K562 (cell line): ENCODE data around the gene PNMT. TPM values are rescaled to one million over a fixed set of nuclear protein-coding genes. Genes with fewer than 3 reads are reported as not detected.

Experiments
- CBX1 ChIP-seq: sonication (generic); IDR thresholded peaks from 2 replicates; pipeline ENCODE4 v1.6.1; 2016; ENCODE audit warnings: antibody characterized with exemption, low read depth, mild to moderate bottlenecking
- CEBPZ ChIP-seq: fragments of 150-350 bp; IDR thresholded peaks from 2 replicates; pipeline ENCODE4 v1.6.1; 2014; ENCODE audit warnings: low read depth, mild to moderate bottlenecking, low read length, borderline replicate concordance
- DMBX1 ChIP-seq: fragments of 250-450 bp; sonication (Bioruptor Pico); IDR thresholded peaks from 2 replicates; pipeline ENCODE4 v1.8.0; 2022; ENCODE audit warnings: inconsistent platforms, mild to moderate bottlenecking, moderate library complexity, borderline replicate concordance
- HNRNPL ChIP-seq: fragments of 200-400 bp; formaldehyde crosslinking; IDR thresholded peaks from 2 replicates; pipeline ENCODE4 v1.6.1; 2017; ENCODE audit warnings: low read depth, mild to moderate bottlenecking, low read length
- NFATC3 ChIP-seq: fragments of 450-650 bp; IDR thresholded peaks from 2 replicates; pipeline ENCODE4 v1.6.1; 2017; ENCODE audit warnings: mild to moderate bottlenecking
- NFE2 ChIP-seq: IDR thresholded peaks from 2 replicates; pipeline ENCODE4 v1.6.1; 2014; ENCODE audit warnings: antibody characterized with exemption, low read depth
- TGIF2 ChIP-seq: sonication (generic); formaldehyde crosslinking; IDR thresholded peaks from 2 replicates; pipeline ENCODE4 v1.8.1; 2022; ENCODE audit warnings: mild to moderate bottlenecking, missing genetic modification reagents, moderate library complexity
- ZBTB11 ChIP-seq, 3 experiments: fragments of 200-800 bp in 1 of 3; fragments of 250-450 bp in 1 of 3; fragments of 450-650 bp in 1 of 3; sonication (Bioruptor Pico) in 1 of 3; sonication (Bioruptor generic) in 1 of 3; formaldehyde crosslinking in 1 of 3; IDR thresholded peaks; 2 replicates each; pipeline versions ENCODE4 v1.6.1 to v1.8.0; 2016 to 2022; ENCODE audit warnings: mild to moderate bottlenecking in 2 of 3, missing genetic modification characterization in 2 of 3, missing compliant biosample characterization in 1 of 3, moderate library complexity in 1 of 3
- polyA plus RNA-seq, 8 experiments: library from polyadenylated mRNA; depleted of rRNA in 4 of 8; stranded (reverse) in 5 of 8; unstranded in 3 of 8; fragments of >200 nt; fragmentation: Nextera tagmentation in 2 of 8; fragmentation: Illumina TruSeq in 1 of 8; extraction: Ambion mirVana in 2 of 8; extraction: Trizol in 1 of 8; gene quantifications; 2 replicates each; pipeline versions ENCODE4 v1.2.1 to v1.2.3, GENCODE V29; 2011 to 2014; ENCODE audit warnings: inconsistent platforms in 1 of 8, missing spikeins in 1 of 8
- total RNA-seq, 7 experiments: library from RNA; depleted of rRNA in 6 of 7; stranded (reverse); fragments of >200 nt in 6 of 7; fragmentation: Illumina TruSeq in 2 of 7; extraction: Trizol in 2 of 7; gene quantifications; 2 replicates each; pipeline versions ENCODE4 v1.2.1 to v1.2.3, GENCODE V29; 2011 to 2021; ENCODE audit warnings: low replicate concordance in 1 of 7
- TF ChIP-seq, protein P1 (sequence below): fragments of 450-650 bp; IDR thresholded peaks from 2 replicates; pipeline ENCODE4 v1.6.1; 2017; ENCODE audit warnings: antibody characterized with exemption, mild to moderate bottlenecking

Gene PNMT
- total and polyA plus RNA-seq, 9 of the 15 experiments (the other 6 are each of a cell fraction or from before 2014, with no cell fraction given) = 0.55 to 18.1 (median 5.8) TPM

DNA sequence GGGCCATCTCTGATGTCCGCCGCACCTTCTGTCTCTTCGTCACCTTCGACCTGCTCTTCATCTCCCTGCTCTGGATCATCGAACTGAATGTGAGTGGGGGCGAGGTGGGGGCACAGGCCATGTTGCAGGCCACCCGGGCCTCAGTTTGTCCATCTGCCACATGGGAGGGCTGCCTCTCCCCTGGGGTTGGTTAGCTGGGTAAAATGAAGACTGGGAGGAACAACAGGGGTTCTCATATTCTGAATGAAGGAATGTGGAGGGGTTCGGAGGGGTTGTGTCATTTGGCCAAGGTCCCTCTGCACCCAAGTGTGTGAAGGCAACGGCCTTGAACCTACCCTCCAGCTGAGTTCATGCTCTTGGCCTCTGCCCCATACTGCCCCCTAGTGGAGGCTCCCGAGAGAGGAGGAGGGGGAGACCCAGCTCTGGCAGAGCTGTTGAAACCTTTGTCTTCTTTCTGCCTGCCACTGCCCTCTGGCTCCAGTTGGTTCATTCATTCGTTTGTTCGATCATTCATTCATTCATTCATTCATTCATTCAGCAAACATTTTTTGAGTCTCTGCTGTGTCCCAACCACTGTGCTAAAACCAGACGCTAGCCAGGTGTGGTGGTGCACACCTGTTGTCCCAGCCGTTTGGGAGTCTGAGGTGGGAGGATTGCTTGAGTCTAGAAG lies 14.5 kb upstream of the PNMT start (continued):
- TF ChIP-seq ZBTB11 (CRISPR knock-in tag; IDR thresholded peaks at IDR 0.05) = no peak
- TF ChIP-seq CEBPZ = no peak
- no peak for TF ChIP-seq NFATC3
- TF ChIP-seq HNRNPL = no peak
- TF ChIP-seq, protein P1, sequence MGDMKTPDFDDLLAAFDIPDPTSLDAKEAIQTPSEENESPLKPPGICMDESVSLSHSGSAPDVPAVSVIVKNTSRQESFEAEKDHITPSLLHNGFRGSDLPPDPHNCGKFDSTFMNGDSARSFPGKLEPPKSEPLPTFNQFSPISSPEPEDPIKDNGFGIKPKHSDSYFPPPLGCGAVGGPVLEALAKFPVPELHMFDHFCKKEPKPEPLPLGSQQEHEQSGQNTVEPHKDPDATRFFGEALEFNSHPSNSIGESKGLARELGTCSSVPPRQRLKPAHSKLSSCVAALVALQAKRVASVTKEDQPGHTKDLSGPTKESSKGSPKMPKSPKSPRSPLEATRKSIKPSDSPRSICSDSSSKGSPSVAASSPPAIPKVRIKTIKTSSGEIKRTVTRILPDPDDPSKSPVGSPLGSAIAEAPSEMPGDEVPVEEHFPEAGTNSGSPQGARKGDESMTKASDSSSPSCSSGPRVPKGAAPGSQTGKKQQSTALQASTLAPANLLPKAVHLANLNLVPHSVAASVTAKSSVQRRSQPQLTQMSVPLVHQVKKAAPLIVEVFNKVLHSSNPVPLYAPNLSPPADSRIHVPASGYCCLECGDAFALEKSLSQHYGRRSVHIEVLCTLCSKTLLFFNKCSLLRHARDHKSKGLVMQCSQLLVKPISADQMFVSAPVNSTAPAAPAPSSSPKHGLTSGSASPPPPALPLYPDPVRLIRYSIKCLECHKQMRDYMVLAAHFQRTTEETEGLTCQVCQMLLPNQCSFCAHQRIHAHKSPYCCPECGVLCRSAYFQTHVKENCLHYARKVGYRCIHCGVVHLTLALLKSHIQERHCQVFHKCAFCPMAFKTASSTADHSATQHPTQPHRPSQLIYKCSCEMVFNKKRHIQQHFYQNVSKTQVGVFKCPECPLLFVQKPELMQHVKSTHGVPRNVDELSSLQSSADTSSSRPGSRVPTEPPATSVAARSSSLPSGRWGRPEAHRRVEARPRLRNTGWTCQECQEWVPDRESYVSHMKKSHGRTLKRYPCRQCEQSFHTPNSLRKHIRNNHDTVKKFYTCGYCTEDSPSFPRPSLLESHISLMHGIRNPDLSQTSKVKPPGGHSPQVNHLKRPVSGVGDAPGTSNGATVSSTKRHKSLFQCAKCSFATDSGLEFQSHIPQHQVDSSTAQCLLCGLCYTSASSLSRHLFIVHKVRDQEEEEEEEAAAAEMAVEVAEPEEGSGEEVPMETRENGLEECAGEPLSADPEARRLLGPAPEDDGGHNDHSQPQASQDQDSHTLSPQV = peak; percentile 44; the same call in 1 of the 2 replicates
- no peak for TF ChIP-seq NFE2
- TF ChIP-seq CBX1 = no peak
- TF ChIP-seq DMBX1 = no peak
- TF ChIP-seq TGIF2 (CRISPR knock-in tag) = no peak
